SU-DHL-6 (cell line): ENCODE results near the gene GNPTAB.

ENCODE experiments used
- H2AFZ ChIP-seq: fragments of 200-600 bp; sonication (generic); 2 replicates; pipeline ENCODE4 v1.6.1; 2014; ENCODE audit warnings: low read depth, mild to moderate bottlenecking, moderate library complexity, mixed read lengths, antibody characterized with exemption, low read length; ENCODE audit not compliant: severe bottlenecking
- H3F3A ChIP-seq: fragments of 200-600 bp; shearing (Covaris generic); 2 replicates; pipeline ENCODE4 v1.6.0; 2016; ENCODE audit warnings: antibody characterized with exemption, mild to moderate bottlenecking; ENCODE audit not compliant: insufficient read depth
- H3K27ac ChIP-seq: fragments of 200-600 bp; sonication (generic); 2 replicates; pipeline ENCODE4 v1.5.1; 2016; ENCODE audit warnings: low read depth, mild to moderate bottlenecking, low read length, moderate library complexity, mixed read lengths
- H3K27me3 ChIP-seq: fragments of 200-600 bp; sonication (generic), shearing (Covaris generic); 2 replicates; pipeline ENCODE4 v1.6.0; 2014; ENCODE audit warnings: mild to moderate bottlenecking, low read length
- H3K36me3 ChIP-seq: fragments of 200-600 bp; sonication (generic); 2 replicates; pipeline ENCODE4 v1.6.1; 2014; ENCODE audit warnings: mild to moderate bottlenecking, low read length, mixed read lengths
- H3K4me2 ChIP-seq: fragments of 300-600, 200-600 bp; shearing (Covaris generic), sonication (generic); 2 replicates; pipeline ENCODE4 v1.6.0; 2014; ENCODE audit warnings: low read length, low read depth, mild to moderate bottlenecking; ENCODE audit not compliant: poor library complexity, severe bottlenecking
- H3K4me3 ChIP-seq: fragments of 200-600 bp; sonication (generic); 2 replicates; pipeline ENCODE4 v1.5.1; 2014; ENCODE audit warnings: antibody characterized with exemption, low read length, mild to moderate bottlenecking, mixed read lengths; ENCODE audit not compliant: insufficient read depth, poor library complexity, severe bottlenecking
- H3K79me2 ChIP-seq: fragments of 200-600 bp; sonication (generic); 2 replicates; pipeline ENCODE4 v1.6.1; 2014; ENCODE audit warnings: mild to moderate bottlenecking, low read length, moderate library complexity; ENCODE audit not compliant: insufficient read depth
- H3K9ac ChIP-seq: fragments of 200-600 bp; sonication (generic); 2 replicates; pipeline ENCODE4 v1.7.0; 2014; ENCODE audit warnings: mild to moderate bottlenecking, low read length
- H3K9me2 ChIP-seq: fragments of 200-600 bp; sonication (generic); replicated peaks from 2 replicates; pipeline ENCODE4 v1.6.1; 2014; ENCODE audit warnings: low read length; ENCODE audit not compliant: insufficient read depth
- H3K9me3 ChIP-seq: fragments of 200-600 bp; sonication (generic); 2 replicates; pipeline ENCODE4 v1.6.1; 2014; ENCODE audit warnings: low read length, mixed read lengths; ENCODE audit not compliant: insufficient read depth
- H4K20me1 ChIP-seq: fragments of 200-600 bp; sonication (generic); 2 replicates; pipeline ENCODE4 v1.6.1; 2014; ENCODE audit warnings: low read depth, mild to moderate bottlenecking, antibody characterized with exemption, low read length, moderate library complexity, mixed read lengths
- CTCF ChIP-seq: fragments of 200-600 bp; sonication (generic); IDR thresholded peaks from one replicate; pipeline ENCODE4 v1.5.1; 2017; ENCODE audit warnings: antibody characterized with exemption, mild to moderate bottlenecking, low read length, moderate library complexity; ENCODE audit not compliant: insufficient read depth, poor library complexity, severe bottlenecking
- EZH2phosphoT487 ChIP-seq: fragments of 200-600 bp; sonication (generic), shearing (Covaris generic); conservative IDR thresholded peaks from 2 replicates; pipeline ENCODE4 v1.6.1; 2018; ENCODE audit warnings: mild to moderate bottlenecking, antibody characterized with exemption, low read length, moderate library complexity, mixed read lengths

The GNPTAB gene

GRCh38 chr12:101793401-101793800, 37.4 kb downstream of the GNPTAB start:
- TF ChIP-seq EZH2phosphoT487 (no peak), CTCF (no peak)
- no peaks in the 10 kb centered on the region for H3K27me3 ChIP-seq
- no peaks in the 10 kb centered on the region for H3K9me2 ChIP-seq
- no peaks in the 10 kb centered on the region for H4K20me1 ChIP-seq
- no peak overlapping the region for H3K4me3 ChIP-seq
- H2AFZ ChIP-seq: no peak overlapping the region
- H3K27ac ChIP-seq: no peak overlapping the region
- no peak overlapping the region for H3K4me2 ChIP-seq
- H3K36me3 ChIP-seq: no peaks in the 10 kb centered on the region
- no peaks in the 10 kb centered on the region for H3K9me3 ChIP-seq
- H3K79me2 ChIP-seq: no peaks in the 10 kb centered on the region
- H3F3A ChIP-seq: no peaks in the 10 kb centered on the region
- no peak overlapping the region for H3K9ac ChIP-seq

- Histone ChIP-seq H3K27ac (no peak overlapping the region), H3F3A (no peaks in the 10 kb centered on the region), H3K27me3 (no peaks in the 10 kb centered on the region), H3K9ac (no peak overlapping the region), H3K9me2 (no peaks in the 10 kb centered on the region), H3K4me3 (no peak overlapping the region), H3K4me2 (no peak overlapping the region), H3K36me3 (no peaks in the 10 kb centered on the region), H4K20me1 (no peaks in the 10 kb centered on the region), H3K79me2 (no peaks in the 10 kb centered on the region), H2AFZ (no peak overlapping the region), H3K9me3 (no peaks in the 10 kb centered on the region)
- TF ChIP-seq EZH2phosphoT487: no peak
- no peak for TF ChIP-seq CTCF
Measured at GRCh38 chr12:101792046-101792931, 38.5 kb downstream of the GNPTAB start.

- H3K9me2 ChIP-seq: no peaks in the 10 kb centered on the region
- no peak overlapping the region for H3K9ac ChIP-seq
- H3K27ac ChIP-seq: no peak overlapping the region
- no peaks in the 10 kb centered on the region for H3K36me3 ChIP-seq
- no peaks in the 10 kb centered on the region for H3K27me3 ChIP-seq
- no peak overlapping the region for H3K4me2 ChIP-seq
- no peak overlapping the region for H3K4me3 ChIP-seq
- H2AFZ ChIP-seq: no peak overlapping the region
- no peak for TF ChIP-seq CTCF
- no peak for TF ChIP-seq EZH2phosphoT487
- H3F3A ChIP-seq: no peaks in the 10 kb centered on the region
- H3K9me3 ChIP-seq: no peaks in the 10 kb centered on the region
- H3K79me2 ChIP-seq: no peaks in the 10 kb centered on the region
- no peaks in the 10 kb centered on the region for H4K20me1 ChIP-seq
Measured at GRCh38 chr12:101789171-101789570, 41.6 kb downstream of the GNPTAB start.
